Measurements from ENCODE around the gene RGMA.

RGMA gene

GRCh38 chr15:93089727-93090305, 805 bp upstream of the RGMA start:
- DNase-seq: no peak

- DNase-seq: no peak
Measured at GRCh38 chr15:93088200-93088980, 621 bp downstream of the RGMA start.

GRCh38 chr15:93087825-93088199, 1.2 kb downstream of the RGMA start:
- no peak for DNase-seq

- no peak for DNase-seq
Measured at GRCh38 chr15:93086791-93087190, 2.2 kb downstream of the RGMA start.

- DNase-seq: no peak
Measured at GRCh38 chr15:93085692-93086091, 3.3 kb downstream of the RGMA start.

- DNase-seq: no peak
Measured at GRCh38 chr15:93082861-93083260, 6.2 kb downstream of the RGMA start.

GRCh38 chr15:93081399-93081798, 7.6 kb downstream of the RGMA start:
- DNase-seq: no peak

GRCh38 chr15:93080451-93080850, 8.6 kb downstream of the RGMA start:
- no peak for DNase-seq

GRCh38 chr15:93076875-93077274, 12.1 kb downstream of the RGMA start:
- no peak for DNase-seq

GRCh38 chr15:93076217-93076616, 12.8 kb downstream of the RGMA start:
- DNase-seq: no peak

- no peak for DNase-seq
Measured at GRCh38 chr15:93074599-93074998, 14.4 kb downstream of the RGMA start.

GRCh38 chr15:93073465-93073952, 15.5 kb downstream of the RGMA start:
- DNase-seq: no peak

GRCh38 chr15:93072411-93073394, 16.3 kb downstream of the RGMA start:
- DNase-seq: no peak

- DNase-seq: no peak
Measured at GRCh38 chr15:93072011-93072410, 17.0 kb downstream of the RGMA start.

GRCh38 chr15:93071469-93071936, 17.5 kb downstream of the RGMA start:
- DNase-seq: no peak

- no peak for DNase-seq
Measured at GRCh38 chr15:93070551-93071296, 18.3 kb downstream of the RGMA start.

- no peak for DNase-seq
Measured at GRCh38 chr15:93070132-93070531, 18.9 kb downstream of the RGMA start.

- DNase-seq: no peak
Measured at GRCh38 chr15:93068581-93069199, 20.3 kb downstream of the RGMA start.

GRCh38 chr15:93067649-93068085, 21.3 kb downstream of the RGMA start:
- no peak for DNase-seq

GRCh38 chr15:93066834-93067648, 22.0 kb downstream of the RGMA start:
- no peak for DNase-seq

- DNase-seq: no peak
Measured at GRCh38 chr15:93066224-93066681, 22.8 kb downstream of the RGMA start.

Data from cerebellar nuclear complex (tissue), 1 donor.